ENCODE measurements around the gene VPS33B.

DNA sequence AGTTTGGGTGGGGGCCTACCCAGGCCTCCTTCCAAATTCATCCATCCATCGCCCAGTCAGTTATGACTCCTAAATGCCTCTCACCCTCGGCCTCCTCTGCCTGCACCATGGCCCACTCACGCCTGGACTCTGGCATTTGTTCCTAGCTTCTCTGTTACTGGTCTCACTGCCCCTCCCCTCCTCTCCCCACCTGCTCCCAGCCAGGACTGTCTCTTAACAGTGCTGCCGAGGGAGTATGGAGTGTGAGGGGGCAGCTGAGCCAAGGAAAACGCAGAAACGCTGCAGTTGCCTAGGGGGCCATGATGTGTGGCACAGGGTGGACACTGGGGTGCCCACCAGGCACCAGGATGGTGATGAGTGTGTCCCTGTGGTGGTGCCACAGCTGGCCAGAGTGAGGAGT, 64.6 kb downstream of the VPS33B start:
- TF ChIP-seq, protein P1, sequence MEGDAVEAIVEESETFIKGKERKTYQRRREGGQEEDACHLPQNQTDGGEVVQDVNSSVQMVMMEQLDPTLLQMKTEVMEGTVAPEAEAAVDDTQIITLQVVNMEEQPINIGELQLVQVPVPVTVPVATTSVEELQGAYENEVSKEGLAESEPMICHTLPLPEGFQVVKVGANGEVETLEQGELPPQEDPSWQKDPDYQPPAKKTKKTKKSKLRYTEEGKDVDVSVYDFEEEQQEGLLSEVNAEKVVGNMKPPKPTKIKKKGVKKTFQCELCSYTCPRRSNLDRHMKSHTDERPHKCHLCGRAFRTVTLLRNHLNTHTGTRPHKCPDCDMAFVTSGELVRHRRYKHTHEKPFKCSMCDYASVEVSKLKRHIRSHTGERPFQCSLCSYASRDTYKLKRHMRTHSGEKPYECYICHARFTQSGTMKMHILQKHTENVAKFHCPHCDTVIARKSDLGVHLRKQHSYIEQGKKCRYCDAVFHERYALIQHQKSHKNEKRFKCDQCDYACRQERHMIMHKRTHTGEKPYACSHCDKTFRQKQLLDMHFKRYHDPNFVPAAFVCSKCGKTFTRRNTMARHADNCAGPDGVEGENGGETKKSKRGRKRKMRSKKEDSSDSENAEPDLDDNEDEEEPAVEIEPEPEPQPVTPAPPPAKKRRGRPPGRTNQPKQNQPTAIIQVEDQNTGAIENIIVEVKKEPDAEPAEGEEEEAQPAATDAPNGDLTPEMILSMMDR (IDR thresholded peaks at IDR 0.05; ENCODE audit: insufficient read depth, low read length, poor library complexity, severe bottlenecking) = no peak
- TF ChIP-seq EZH2phosphoT487 (conservative IDR thresholded peaks at IDR 0.05; ENCODE audit: low read length) = no peak

All from SU-DHL-6 (cell line).